CD4-positive, alpha-beta T cell (primary cell): ENCODE results near the gene HMGB2. TPM values are rescaled to one million over a fixed set of nuclear protein-coding genes. Genes with fewer than 3 reads are reported as not detected.

Experiments
- ATAC-seq: fragments of 200-7000 bp; cut with Tn5 transposase; one replicate; pipeline ENCODE4 v1.10.0; 2022; ENCODE audit warnings: mild to moderate bottlenecking; ENCODE audit not compliant: poor library complexity
- CTCF ChIA-PET: fragments of 350-600 bp; sonication (Branson Sonifier 250); formaldehyde crosslinking; loops from one replicate; lab custom pipeline; 2021; ENCODE audit warnings: antibody characterized with exemption, inconsistent platforms; lab: Charles Lee
- POLR2A ChIA-PET: fragments of 350-600 bp; sonication (Branson Sonifier 250); formaldehyde crosslinking; loops from one replicate; lab custom pipeline; 2021; ENCODE audit warnings: antibody characterized with exemption, inconsistent platforms; lab: Charles Lee
- DNase-seq, 14 experiments: peaks; one replicate each; pipeline ENCODE4 v3.0.0-alpha.2; 2013 to 2020; ENCODE audit warnings: mixed read lengths in 2 of 14
- H3K27ac ChIP-seq, 2 donors: one replicate each; pipeline versions ENCODE4 v1.5.1 to v1.7.0; 2013; ENCODE audit warnings: low read length in 2 of 2, low read depth in 1 of 2, mild to moderate bottlenecking in 1 of 2
- H3K27me3 ChIP-seq, 2 experiments: 1 replicate in 1 of 2; 2 replicates in 1 of 2; pipeline versions ENCODE4 v1.6.1 to v1.7.0; 2013; ENCODE audit warnings: low read length in 2 of 2, control low read depth in 1 of 2, mild to moderate bottlenecking in 1 of 2, moderate library complexity in 1 of 2; ENCODE audit not compliant: insufficient read depth in 2 of 2, control insufficient read depth in 1 of 2
- H3K36me3 ChIP-seq: one replicate; pipeline ENCODE4 v1.6.1; 2013; ENCODE audit warnings: low read length, control low read depth; ENCODE audit not compliant: insufficient read depth
- H3K4me1 ChIP-seq: one replicate; pipeline ENCODE4 v1.6.1; 2013; ENCODE audit warnings: low read length, control low read depth; ENCODE audit not compliant: insufficient read depth
- H3K4me3 ChIP-seq: one replicate; pipeline ENCODE4 v1.5.1; 2013; ENCODE audit warnings: mild to moderate bottlenecking, low read length, moderate library complexity
- H3K9me3 ChIP-seq, 2 experiments: 1 replicate in 1 of 2; 2 replicates in 1 of 2; pipeline versions ENCODE4 v1.6.1 to v1.7.0; 2013; ENCODE audit warnings: low read length in 2 of 2, mild to moderate bottlenecking in 2 of 2, control low read depth in 1 of 2, moderate library complexity in 1 of 2; ENCODE audit not compliant: control insufficient read depth in 1 of 2, insufficient read depth in 1 of 2
- H3K27ac Mint-ChIP-seq: one replicate; pipeline ENCODE4 v1.8.0; 2020; ENCODE audit warnings: mixed read lengths
- H3K27me3 Mint-ChIP-seq: one replicate; pipeline ENCODE4 v1.8.0; 2021; ENCODE audit warnings: mixed read lengths
- H3K36me3 Mint-ChIP-seq: one replicate; pipeline ENCODE4 v1.8.0; 2021; ENCODE audit warnings: low read depth, mixed read lengths
- H3K4me1 Mint-ChIP-seq: one replicate; pipeline ENCODE4 v1.8.0; 2021; ENCODE audit warnings: low read depth, mixed read lengths
- H3K4me3 Mint-ChIP-seq: one replicate; pipeline ENCODE4 v1.8.0; 2020; ENCODE audit warnings: mild to moderate bottlenecking, mixed read lengths
- H3K9me3 Mint-ChIP-seq: one replicate; pipeline ENCODE4 v1.8.0; 2020; ENCODE audit warnings: mixed read lengths
- intact Hi-C, 2 experiments: fragments of 100-400 bp; cut with DNase I in 1 of 2; cut with micrococcal nuclease in 1 of 2; formaldehyde crosslinking; loops; one replicate each; pipeline versions ENCODE4 v1.15.1 to v1.9.0; 2023 to 2025; cut with DNase I, micrococcal nuclease
- total RNA-seq, 174 experiments: library from RNA in 2 of 174; stranded (reverse) in 2 of 174; gene quantifications; one replicate each; pipeline ENCODE4 v1.2.3 and lab custom pipeline; 2021 to 2026
- TF ChIP-seq, protein P1 (sequence below): fragments of 200-600 bp; IDR thresholded peaks from one replicate; pipeline ENCODE4 v1.8.0; 2022; ENCODE audit warnings: antibody characterized with exemption, mild to moderate bottlenecking

Gene HMGB2
- total RNA-seq, 2 experiments from 2014 or later = 228 to 232 TPM

DNA sequence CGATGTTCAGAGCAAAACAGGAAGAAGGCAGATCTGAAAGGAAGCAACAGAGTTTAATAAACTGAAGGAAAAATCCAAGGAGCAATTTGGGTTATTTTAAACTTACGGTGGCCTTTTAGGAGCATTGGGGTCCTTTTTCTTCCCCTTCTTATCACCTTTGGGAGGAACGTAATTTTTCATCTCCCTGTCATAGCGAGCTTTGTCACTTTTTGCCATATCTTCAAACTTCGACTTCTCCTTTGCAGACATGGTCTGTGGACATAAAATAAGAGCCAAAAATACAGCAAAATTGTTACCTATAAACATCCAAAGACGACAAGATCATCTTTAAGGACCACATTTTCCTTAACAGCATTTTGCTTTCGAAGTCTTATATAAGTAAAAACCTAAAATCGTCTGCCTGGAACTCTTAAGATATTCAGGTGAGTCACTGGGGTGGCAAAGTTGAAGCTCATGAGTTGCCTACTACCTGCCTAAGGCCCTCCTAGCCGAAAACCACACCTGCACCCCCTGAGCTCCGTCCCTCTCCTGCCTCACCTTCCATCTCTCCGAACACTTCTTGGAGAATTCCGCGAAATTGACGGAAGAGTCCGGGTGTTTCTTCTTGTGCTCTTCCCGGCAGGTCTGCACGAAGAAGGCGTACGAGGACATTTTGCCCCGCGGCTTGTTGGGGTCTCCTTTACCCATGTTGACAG lies 1.0 kb downstream of the HMGB2 start:
- peaks cover 46% of the 10 kb centered on the region for H3K36me3 Mint-ChIP-seq

DNA sequence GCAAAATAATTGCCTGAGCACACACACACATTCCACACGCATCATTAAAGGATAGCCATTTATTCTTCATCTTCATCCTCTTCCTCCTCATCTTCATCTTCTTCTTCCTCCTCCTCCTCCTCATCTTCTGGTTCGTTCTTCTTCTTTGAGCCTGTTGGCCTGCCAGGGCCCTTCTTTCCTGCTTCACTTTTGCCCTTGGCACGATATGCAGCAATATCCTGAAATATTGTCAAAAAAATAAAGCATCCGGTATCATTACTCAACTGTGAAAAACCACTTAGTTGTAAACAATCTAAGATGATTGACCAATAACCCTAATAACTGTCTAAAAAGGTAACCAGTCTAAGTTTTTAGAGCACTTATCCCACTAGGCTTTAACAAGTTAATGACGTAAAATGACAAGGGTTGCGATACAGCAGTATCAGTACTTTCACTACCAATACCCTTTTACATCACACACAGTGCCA lies 2.1 kb downstream of the HMGB2 start:
- CTCF ChIA-PET = interaction anchor here (1.2 to 1.7 kb wide), 2 partner anchors 39 to 88 kb away, joined by 3 to 4 read pairs; partner anchors contain the start of gene SAP30
- Mint-ChIP-seq H3K9me3 (no peaks in the 10 kb centered on the region), H3K27me3 (peaks cover 6% of the 10 kb centered on the region), H3K36me3 (peaks cover 52% of the 10 kb centered on the region), H3K4me3 (peak overlapping the region; percentile 98), H3K4me1 (peaks cover 37% of the 10 kb centered on the region), H3K27ac (peak overlapping the region; percentile 96)
- Histone ChIP-seq H3K9me3 (no peaks in the 10 kb centered on the region), H3K4me1 (peaks cover 16% of the 10 kb centered on the region), H3K27ac (no peak overlapping the region), H3K36me3 (peaks cover 18% of the 10 kb centered on the region), H3K27me3 (no peaks in the 10 kb centered on the region), H3K4me3 (peak overlapping the region; percentile 88)
- ATAC-seq = no peak
- POLR2A ChIA-PET = interaction anchor here (2.5 to 6.8 kb wide), 3 partner anchors 13 to 89 kb away, joined by 13 to 373 read pairs (median 17); partner anchors contain the start of gene SAP30
- TF ChIP-seq, protein P1, sequence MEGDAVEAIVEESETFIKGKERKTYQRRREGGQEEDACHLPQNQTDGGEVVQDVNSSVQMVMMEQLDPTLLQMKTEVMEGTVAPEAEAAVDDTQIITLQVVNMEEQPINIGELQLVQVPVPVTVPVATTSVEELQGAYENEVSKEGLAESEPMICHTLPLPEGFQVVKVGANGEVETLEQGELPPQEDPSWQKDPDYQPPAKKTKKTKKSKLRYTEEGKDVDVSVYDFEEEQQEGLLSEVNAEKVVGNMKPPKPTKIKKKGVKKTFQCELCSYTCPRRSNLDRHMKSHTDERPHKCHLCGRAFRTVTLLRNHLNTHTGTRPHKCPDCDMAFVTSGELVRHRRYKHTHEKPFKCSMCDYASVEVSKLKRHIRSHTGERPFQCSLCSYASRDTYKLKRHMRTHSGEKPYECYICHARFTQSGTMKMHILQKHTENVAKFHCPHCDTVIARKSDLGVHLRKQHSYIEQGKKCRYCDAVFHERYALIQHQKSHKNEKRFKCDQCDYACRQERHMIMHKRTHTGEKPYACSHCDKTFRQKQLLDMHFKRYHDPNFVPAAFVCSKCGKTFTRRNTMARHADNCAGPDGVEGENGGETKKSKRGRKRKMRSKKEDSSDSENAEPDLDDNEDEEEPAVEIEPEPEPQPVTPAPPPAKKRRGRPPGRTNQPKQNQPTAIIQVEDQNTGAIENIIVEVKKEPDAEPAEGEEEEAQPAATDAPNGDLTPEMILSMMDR = no peak
- DNase-seq = peak in 3 of 14 experiments; percentile 21 to 44 (median 22)
- intact Hi-C loops = loop anchor here (5.0 to 10.0 kb wide), 2 partner anchors 165 to 953 kb away; partner anchors contain the start of genes CEP44 (in 2 of the 2), FBXO8 (in 2 of the 2) and GALNT7 (in 1 of the 2)

More for the DNA sequence above, 1.0 kb downstream of the HMGB2 start:
- H3K9me3 ChIP-seq = no peaks in the 10 kb centered on the region
- DNase-seq (peak in 11 of 14 experiments; percentile 4 to 56 (median 20)), ATAC-seq (no peak)
- H3K4me1 ChIP-seq = peaks cover 16% of the 10 kb centered on the region
- POLR2A ChIA-PET = interaction anchor here (0.9 to 6.8 kb wide), 19 partner anchors 8 to 951 kb away, joined by 3 to 373 read pairs (median 5); partner anchors contain the start of genes CEP44, FBXO8, GALNT7 and SAP30
- H3K36me3 ChIP-seq = peaks cover 18% of the 10 kb centered on the region
- Mint-ChIP-seq H3K27ac (peak overlapping the region; percentile 96), H3K4me1 (peaks cover 37% of the 10 kb centered on the region), H3K9me3 (no peaks in the 10 kb centered on the region), H3K4me3 (peak overlapping the region; percentile 98), H3K27me3 (peaks cover 13% of the 10 kb centered on the region)
- CTCF ChIA-PET = interaction anchor here (0.8 to 1.7 kb wide), 5 partner anchors 12 to 87 kb away, joined by 3 to 4 read pairs (median 3); partner anchors contain the start of gene SAP30
- H3K27ac ChIP-seq = peak overlapping the region; percentile 24 to 61
- TF ChIP-seq, protein P1 = no peak
- H3K27me3 ChIP-seq = no peaks in the 10 kb centered on the region
- peak overlapping the region; percentile 88 for H3K4me3 ChIP-seq
- intact Hi-C loops = loop anchor here (5.0 to 10.0 kb wide), 2 partner anchors 166 to 952 kb away; partner anchors contain the start of genes CEP44 (in 2 of the 2), FBXO8 (in 2 of the 2) and GALNT7 (in 1 of the 2)

DNA sequence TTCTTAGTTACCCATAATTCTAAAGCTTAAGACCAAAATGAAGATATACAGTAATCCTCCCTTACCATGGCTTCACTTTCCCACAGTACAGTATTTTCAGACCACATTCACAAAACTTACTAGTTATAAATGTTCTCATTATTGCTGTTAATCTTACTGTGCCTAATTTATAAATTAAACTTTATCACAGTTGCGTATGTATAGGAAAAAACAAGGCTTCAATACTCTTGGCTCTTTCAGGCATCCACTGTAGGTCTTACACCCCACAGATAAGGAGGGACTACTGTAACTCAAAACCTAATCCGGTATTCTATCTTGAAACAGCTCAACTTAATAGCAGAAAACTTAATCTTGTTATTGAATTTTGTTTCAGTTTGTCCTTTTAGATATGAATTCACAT lies 3.6 kb downstream of the HMGB2 start:
- no peak overlapping the region for H3K27ac ChIP-seq
- POLR2A ChIA-PET = interaction anchor here (6.8 kb wide), 1 partner anchor 40 kb away, joined by 373 read pairs; the partner anchor contains the start of gene SAP30

More for the DNA sequence above, 3.6 kb downstream of the HMGB2 start:
- Histone ChIP-seq H3K4me3 (no peak overlapping the region), H3K36me3 (peaks cover 18% of the 10 kb centered on the region), H3K9me3 (no peaks in the 10 kb centered on the region), H3K4me1 (peaks cover 16% of the 10 kb centered on the region), H3K27me3 (no peaks in the 10 kb centered on the region)
- Mint-ChIP-seq H3K36me3 (peaks cover 56% of the 10 kb centered on the region), H3K4me1 (peaks cover 36% of the 10 kb centered on the region), H3K4me3 (peak overlapping the region; percentile 36), H3K27me3 (no peaks in the 10 kb centered on the region), H3K9me3 (no peaks in the 10 kb centered on the region), H3K27ac (no peak overlapping the region)
- CTCF ChIA-PET = no interaction called here
- ATAC-seq (no peak), DNase-seq (no peak)
- intact Hi-C loops = loop anchor here (5.0 to 10.0 kb wide), 2 partner anchors 163 to 954 kb away; partner anchors contain the start of genes CEP44 (in 2 of the 2), FBXO8 (in 2 of the 2) and GALNT7 (in 1 of the 2)
- TF ChIP-seq, protein P1 = no peak
